Measurements from ENCODE around the gene NOM1.

- TF ChIP-seq CTCF (IDR thresholded peaks at IDR 0.05), result no peak
- no peak for TF ChIP-seq POLR2A (IDR thresholded peaks at IDR 0.05)
Observed at GRCh38 chr7:156962145-156962544, 12.6 kb downstream of the NOM1 start.

Measured in suprapubic skin (tissue), 3 donors.